Hepatic stellate cell (primary cell): Measurements from ENCODE around the gene SEMA7A.
"Not testable (repeated sequence)": the region's sequence is repeated elsewhere in the genome, so short reads cannot be mapped to it uniquely, and the experiment has no call there.

ENCODE experiments used
- DNase-seq: peaks from one replicate; pipeline ENCODE4 v3.0.0; 2011; ENCODE audit warnings: low spot score

Gene SEMA7A

DNA sequence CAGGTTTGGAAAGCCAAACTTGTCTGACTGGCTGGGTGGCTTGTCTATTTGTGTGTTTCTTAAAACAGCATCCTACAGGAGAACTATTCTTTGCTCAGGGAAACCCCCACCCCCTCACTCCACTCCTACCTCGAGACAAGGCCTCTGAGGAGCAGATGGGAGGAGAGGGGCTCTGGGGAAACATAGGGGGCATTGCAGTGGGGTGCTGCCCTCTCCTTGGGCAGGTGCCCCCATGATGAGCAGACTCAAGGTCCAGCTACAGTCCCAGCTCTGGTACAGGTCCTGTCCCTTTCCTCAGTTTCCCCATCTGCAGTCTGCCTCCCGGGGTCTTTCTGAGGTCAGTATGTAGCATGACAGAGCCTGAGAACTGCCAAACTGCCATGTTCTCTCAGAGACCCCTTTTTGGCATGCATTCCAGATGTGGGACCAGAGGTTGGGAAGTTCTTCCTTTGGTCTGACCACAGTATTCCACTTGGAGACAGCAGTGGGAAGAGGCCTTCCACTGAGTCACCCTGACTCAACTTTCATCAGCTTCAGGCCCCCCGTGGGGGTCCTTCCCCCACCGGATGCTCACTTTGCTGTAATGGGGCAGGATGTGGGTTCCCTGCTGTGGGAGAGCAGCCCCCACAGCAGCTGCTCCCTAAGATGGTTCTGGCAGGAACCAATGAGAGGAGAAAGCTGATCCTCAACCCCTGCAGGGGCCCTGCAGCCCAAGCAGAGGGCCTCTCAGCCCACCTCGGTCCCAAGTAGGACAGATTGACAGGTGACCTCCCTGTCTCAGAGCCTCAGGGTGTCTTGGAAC is 34.0 kb downstream of the SEMA7A start:
- no peak for DNase-seq

DNA sequence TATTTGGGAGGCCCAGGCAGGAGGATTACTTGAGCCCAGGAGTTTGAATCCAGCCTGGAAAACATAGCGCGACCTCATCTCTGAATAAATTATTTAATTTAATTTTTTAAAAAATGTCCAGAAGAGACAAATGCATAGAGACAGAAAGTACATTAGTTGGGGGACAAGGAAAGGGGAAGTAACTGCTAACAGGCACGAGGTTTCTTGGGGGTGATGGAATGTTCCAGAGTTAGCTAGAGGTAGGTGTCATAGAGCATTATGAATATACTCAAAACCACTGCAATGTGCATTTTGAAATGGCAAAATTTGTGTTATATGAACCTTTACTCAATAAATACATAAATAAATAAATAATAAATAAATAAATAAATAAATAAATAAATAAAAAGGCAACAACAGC is 34.7 kb downstream of the SEMA7A start:
- no peak for DNase-seq

DNA sequence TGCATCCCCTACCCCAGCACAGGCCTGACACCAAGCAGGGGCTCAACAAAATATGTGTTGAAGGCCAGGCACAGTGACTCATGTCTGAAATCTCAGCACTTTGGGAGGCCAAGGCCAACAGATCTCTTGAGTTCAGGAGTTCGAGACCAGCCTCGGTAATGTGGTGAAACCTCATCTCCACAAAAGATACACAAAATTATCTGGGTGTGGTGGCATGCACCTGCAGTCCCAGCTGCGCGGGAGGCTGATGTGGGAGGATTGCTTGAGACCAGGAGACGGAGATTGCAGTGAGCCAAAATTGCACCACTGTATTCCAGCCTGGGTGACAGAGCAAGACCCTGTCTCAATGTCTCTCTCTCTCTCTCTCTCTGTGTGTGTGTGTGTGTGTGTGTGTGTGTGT is 35.6 kb downstream of the SEMA7A start:
- DNase-seq: no peak

DNA sequence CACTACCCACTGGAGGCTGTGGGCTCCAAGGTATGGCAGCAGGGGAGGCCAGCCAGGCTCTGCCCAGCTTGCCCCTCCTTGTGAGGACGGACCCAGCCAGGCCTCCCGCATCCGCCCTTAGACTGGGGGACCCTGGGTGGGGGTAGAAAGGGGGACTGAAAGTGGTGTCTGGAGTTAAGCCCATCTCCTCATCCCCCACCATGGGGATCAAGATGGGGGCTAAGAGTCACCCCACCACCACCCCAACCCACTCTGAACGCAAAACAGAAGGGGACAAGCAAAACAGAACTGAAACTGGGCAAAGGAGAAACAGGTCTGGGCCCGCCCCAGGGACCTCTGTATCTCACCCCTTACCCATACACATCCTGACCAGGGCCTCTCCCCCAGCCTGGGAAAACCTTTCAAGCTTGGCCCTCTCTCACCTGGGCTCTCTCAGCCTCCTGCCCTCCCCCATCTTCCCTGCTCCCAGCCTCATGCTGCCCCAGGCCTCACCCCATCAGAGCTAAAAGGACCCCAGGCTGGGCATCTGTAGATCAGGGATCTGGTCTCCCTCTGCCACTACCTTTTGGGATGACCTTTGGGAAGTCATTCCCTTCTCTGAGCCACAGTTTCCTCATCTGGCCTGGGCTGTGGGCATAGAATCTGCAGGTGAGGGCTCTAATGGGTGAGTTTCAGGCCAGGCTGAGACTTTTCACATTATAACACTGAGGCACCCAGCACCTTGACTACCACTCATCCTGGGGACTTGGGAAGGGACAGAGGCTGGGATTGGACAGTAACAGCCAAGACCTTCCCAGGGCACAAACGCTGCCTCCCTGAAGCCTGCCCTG is 36.3 kb downstream of the SEMA7A start:
- no peak for DNase-seq

DNA sequence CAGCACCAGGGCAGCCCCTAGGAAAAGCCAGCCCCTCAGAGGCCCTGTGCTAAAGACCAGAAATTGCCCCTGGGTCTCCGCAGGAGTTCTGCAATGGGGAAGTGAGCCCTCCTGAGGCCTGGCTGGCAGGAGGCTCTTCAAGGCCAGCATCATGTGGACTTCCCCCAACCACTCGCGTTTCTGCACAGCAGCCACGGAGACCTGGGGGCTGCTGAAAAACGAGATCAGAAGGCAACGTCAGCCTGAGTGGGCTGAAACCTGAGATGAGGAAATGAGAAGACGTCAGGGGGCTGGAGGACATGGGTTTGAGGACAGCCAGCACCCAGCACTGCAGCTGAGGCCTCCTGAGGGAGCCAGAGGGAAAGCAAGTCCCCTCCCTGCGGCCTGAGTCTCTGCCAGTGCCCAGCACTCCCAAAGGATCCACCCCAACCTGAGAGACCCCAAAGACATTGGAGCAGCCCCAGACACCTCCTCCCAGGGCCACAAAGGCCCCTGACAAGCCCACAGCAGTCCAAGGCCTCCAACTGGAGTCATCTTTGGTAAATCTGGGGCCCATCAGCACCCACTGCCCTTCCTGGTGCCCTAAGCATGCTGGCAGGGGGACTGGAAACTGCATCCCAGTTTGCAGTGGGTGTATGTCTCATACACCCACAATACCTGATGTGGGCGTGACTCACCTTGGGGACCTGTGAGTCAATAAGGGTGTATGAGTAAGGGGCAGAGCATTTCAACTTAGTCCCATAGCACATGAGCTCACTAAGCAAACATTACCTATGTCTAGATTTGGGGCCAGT is 37.1 kb downstream of the SEMA7A start:
- peak; percentile 63 for DNase-seq

DNA sequence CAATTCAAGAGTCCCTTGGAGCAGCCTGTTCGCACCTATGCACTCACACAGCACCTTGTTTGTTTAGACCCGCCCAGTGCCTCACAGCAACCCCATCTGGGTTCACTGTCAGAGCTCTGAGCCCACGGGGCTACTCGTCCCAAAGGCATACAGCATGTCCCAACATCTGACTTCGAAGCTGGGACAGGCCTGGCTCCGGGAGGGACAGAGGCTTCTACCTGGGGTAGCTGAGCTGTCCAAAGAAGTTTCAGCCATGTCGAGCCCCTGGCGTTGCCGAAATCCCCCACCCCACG is 37.7 kb downstream of the SEMA7A start:
- DNase-seq: no peak

DNA sequence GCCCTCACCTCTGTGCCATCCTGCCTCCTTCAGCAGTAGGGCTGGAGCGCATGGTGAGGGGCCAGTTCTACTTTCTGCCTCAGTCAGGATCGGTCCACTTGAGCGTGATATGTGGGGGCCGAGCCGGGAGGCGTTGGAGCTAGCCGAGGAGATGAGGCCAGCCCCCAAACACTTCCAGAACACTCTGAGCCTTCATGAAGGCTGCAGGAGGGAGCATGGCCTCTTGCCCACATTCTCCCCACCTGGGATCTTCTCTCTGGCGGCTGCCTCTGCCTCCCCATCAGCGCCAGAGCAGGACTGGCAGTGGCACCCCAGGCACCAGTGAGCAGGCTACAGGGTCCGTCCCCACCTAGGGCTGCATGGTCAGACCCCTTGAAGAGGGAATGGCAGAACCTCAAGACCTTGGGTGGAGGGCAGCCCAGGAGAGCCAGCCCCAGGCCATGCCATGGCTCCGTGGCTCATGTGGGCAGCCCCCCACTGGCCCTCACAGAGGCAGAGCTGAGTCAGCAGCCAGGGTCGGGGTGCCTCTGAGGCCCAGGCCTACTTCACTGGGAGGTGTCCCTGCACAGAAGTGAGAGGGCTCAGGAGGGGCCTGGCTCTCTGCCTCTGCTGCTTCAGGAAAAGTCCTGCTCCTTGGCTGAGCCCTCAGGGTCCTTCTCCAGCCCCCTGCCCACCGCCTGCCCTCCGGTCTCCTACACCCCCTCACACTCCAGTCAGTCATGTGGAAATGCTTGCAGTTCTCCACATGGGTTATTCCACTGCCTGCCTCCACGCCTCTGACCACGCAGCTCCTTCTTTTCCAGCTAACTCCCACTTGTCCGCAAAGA is 38.2 kb downstream of the SEMA7A start:
- DNase-seq: no peak

DNA sequence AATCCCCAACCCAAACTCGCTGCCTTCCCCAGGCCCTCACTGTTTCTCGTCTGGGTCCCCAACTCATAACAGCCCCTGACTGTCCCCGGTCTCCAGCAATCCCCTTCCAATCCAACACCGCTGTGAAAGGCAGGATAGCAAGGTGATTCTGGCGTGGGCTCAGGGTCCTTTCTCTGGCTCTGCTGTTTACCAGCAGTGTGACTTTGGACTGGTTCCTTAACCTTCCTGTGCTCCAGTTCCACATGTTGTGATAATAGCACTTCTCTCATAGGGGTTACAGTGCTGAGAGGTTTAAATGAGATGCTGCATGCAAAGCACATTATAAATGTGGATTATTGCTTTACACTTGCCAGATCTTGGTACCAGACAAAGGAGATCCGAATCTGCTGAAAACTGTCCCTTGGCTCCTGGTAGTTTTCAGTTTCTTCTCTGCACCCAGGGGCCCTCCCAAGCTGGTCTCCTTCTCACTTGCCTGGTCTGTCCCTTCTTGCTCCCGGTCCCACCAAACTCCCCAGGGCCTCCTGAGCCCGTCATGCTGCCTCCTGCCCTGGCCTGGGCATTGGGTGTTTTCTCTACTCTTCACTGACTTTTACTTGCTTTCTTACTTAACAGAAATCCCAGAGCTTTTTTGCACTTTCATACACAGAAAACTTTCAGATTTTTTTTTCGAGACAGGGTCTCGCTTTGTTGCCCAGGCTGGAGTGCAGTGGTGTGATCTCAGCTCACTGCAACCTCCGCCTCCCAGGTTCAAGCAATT is 39.5 kb downstream of the SEMA7A start:
- no peak for DNase-seq

DNA sequence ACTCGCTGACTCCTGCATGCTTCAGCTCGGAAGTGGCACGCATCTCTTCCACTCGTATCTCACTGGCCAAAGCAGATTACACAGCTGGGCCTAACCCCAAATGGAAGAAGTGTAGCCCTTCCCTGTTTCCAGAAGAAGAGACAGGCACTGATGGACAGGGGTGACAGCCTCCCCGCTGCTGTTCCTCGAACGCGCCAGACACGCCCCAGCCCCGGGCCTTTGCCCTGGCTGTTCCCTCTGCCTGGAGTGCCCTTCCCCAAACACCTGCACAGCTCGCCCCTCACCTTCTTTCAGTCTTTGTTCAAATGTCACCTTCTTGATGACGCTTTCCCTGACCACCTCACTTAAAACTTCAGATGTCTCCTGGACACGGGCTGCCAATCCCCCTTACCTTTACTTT is 40.3 kb downstream of the SEMA7A start:
- no peak for DNase-seq

DNA sequence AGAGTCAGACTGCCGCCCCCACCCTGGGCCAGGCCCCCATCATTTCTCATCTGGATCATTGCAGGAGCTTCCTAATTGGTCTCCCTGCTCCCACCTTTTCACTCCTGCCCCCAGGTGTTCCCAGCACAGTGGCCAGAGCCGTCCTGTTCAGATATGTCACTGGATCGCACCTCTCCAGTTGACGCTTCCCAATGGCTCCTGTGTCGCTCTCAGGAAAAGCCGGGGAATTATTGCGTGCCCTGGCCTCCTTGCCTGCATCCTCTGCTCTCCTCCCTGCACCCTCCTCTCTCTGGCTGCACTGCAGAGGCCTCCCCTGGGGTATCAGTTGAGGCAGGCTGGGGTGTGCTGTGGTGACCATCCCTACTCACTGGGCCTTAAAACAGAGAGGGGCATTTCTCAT is 40.9 kb downstream of the SEMA7A start:
- DNase-seq: no peak

DNA sequence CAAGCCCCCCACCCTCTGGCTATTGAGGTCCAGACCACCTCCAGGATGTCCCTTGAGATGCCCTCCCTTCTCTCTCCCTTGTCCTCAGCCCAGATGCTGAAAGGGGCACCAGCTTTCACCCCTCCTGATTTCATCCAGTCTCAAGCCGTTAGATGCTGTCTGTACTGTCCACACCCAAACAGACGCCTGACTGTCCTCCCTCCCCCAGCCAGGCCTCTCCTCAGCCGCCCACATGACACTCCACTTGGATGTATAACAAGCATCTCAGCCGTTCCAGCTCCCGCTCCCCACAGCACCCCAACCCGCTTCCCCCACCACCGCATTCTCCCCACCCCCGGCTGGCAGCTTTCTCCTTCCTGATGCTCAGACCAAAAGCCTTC is 41.3 kb downstream of the SEMA7A start:
- peak; percentile 63 for DNase-seq

DNA sequence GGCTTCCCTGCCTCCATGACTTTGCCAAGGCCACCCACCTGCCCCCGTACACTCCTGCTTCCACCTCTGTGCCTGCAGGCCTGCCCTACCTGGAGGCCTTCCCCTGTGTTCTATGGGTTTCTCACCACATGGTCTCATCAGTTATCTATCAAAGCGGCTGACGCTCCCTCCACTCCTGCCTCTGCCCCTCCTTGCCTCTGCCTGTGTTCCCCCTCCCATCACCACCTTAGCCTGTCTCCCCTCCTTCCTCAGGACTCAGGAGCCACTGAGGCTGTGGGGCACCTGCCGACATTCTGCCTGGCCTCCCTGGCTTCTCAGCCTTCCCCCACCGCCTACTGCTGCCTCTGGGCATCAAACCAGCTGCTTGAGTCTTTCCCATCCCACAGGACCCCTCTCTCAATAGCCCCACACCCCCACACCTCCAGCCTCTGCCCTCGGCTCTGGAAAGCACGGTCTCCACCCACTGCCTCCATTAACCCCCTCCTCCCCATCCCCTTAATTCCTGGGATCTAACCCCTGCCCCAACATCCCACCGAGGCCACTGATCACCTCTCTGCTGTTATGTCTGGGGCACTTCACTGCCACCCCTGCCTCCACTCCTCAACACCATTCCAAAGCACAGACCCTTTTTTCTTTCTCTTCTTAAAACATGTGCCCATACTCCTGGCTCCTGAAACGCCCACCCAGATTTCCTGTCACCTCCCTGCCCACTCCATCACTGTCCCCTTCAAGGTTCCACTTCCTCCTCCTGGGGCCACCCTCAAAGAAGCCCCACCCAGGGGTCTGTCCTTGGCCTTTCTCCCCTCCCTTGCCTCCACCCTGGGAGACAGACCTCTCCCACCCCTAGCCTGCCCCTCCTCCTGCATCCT is 41.9 kb downstream of the SEMA7A start:
- no peak for DNase-seq

DNA sequence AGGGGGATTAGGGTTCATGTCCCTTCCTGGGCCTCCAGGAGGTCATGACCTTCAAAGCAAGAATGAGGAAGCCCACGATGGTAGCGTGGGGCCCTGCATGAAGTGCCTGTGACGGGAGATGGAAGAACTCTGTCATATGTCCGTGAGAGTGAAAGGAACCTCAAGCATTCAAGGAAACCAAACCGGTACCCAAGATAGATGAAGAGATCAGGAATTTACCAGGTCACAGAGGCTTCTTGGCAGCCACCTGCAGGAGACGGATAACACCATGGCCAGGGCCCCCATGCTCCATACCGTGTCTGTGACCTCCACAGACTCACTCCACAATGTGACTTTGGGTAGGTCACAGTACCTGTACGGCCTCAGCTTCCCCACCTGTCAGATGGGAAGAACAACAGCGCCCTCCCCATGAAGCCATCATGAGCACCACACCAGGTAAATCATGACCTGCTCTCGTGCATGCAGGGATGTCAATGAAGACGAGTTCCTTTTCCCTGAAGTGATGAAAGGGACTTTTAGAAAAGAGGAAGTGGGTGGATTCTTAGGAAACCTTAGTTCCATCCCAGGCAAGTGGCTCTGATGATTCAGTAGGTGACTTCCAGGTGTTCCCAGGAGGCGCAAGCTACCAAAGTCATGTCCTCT is 43.0 kb downstream of the SEMA7A start:
- DNase-seq: no peak

DNA sequence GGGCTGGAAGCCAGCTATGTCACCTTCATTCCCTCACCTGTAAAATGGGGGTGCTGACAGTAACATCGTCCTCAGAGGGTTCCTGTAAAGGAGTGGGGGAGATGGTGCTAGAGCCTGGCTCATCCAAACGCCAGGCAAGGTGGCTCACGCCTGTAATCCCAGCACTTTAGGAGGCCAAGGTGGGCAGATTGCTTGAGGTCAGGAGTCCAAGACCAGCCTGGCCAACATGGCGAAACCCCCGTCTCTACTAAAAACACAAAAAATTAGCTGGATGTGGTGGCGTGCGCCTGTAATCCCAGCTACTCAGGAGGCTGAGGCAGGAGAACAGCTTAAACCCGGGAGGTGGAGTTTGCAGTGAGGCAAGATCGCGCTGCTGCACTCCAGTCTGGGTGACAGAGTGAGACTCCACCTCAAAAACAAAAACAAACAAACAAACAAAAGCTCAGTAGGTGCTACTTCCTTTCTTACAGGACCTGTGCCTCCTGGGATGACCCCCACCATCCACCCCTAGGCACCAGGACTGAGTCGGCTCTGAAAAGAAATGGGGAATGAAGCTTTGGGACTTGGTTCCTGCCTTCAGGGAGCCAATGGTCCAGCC is 43.6 kb downstream of the SEMA7A start:
- DNase-seq: not testable (repeated sequence)

DNA sequence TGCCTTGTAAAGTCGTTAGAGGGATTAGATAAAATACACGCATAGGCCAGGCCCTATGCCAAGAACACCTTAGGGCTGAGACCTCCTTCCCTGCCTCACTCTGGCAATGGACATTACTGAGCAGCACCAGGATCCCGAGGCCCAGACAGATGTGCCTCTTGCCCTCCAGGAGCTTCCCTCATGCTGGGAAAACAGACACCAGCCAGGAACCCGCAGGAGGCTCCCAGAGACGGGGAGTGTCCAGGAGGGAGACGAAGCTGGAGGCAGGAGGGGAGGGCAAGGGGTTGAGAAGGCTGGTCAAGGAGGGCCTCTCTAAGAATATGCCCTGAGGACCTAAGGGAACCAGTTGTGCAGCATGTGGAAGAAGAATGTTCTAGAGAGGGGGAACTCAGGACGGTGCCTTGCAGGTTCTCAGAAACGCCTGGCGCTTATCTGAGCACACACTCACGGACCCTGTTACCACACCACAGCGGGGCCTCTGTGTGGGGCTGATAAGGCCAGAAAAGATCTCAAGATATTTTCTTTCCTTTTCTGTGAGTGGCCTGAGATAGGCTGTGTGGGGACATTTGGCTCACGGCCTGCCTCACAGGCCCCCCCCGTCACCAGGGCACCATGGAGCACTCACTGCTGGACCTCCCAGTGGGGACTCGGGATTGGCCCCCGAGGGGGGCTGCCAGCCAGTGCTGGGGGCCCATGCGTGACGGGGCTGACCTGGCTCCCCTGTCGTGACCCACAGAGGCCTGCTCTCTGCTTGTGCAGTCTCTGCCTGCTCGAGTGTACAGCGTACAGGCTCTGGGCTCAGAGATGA is 44.3 kb downstream of the SEMA7A start:
- no peak for DNase-seq

DNA sequence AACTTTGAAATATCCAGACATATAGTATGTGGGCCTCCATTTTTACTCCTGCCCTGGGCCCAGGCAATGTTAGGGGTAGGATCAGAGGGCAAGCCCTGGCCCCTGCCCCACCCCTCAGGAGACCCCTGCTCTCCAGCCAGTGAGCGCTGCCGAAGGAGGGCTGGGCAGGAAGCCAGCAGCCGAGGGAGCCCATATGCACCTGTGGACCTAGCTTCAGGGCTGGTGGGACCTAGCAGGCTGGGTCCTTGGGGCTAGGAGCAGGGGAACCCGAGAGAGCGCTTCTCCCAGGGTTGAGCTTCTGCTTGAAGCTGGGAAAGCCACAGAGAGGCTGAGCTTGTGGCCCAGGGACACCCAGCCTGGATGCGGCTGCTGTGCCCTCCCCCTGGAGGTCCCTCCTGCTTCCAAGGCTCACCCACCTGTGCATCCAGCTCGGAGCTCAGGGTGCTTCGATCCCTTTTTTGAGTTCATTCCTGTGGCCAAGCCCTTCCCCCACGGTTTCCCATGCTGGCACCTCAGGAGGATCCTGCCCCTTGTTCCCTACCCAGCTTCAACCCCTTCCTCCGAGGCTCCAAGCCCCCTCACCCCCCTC is 45.3 kb downstream of the SEMA7A start:
- no peak for DNase-seq

DNA sequence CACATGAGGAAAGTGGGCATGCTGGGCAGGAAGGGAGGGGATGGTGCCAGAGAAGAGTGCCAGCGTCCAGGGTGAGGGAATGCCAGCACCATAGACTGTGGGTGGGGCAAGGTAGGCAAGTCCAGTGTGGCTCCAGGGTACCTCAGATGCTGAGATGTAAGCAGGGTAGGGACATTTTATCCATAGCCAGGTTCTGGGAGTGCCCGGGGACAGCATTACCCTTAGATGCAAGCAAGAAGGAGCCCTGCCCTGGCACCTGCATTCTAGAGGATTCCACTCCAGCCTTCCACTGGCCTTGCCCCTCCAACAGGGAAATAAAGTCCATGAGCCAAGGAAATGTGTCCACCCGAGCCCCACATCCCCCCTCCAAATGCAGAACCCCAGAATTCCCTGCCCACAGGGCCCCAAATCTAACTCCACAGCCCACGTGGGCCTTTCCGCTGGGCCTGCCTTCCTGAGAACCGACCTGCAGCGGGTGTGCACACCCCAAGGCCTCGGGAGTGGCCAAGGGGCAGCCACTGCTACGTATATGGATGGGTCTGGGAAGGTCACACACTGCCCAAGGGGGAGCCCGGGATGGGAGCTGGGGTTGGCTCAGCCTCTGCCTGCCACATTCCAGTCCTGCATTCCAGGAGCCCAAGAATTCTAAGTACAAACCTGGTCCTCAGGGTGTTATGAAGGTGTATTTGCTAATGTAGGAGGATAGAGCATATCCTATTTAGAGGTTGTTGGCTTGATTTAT is 46.0 kb downstream of the SEMA7A start:
- no peak for DNase-seq
